ENCODE results near the gene SRP68. TPM values are rescaled to one million over a fixed set of nuclear protein-coding genes. Genes with fewer than 3 reads are reported as not detected.
A peak's percentile ranks its signal among the peaks of the same experiment; 100 is the strongest.

The SRP68 gene
- total RNA-seq, 1 donor from 2014 or later = 80.5 TPM

DNA sequence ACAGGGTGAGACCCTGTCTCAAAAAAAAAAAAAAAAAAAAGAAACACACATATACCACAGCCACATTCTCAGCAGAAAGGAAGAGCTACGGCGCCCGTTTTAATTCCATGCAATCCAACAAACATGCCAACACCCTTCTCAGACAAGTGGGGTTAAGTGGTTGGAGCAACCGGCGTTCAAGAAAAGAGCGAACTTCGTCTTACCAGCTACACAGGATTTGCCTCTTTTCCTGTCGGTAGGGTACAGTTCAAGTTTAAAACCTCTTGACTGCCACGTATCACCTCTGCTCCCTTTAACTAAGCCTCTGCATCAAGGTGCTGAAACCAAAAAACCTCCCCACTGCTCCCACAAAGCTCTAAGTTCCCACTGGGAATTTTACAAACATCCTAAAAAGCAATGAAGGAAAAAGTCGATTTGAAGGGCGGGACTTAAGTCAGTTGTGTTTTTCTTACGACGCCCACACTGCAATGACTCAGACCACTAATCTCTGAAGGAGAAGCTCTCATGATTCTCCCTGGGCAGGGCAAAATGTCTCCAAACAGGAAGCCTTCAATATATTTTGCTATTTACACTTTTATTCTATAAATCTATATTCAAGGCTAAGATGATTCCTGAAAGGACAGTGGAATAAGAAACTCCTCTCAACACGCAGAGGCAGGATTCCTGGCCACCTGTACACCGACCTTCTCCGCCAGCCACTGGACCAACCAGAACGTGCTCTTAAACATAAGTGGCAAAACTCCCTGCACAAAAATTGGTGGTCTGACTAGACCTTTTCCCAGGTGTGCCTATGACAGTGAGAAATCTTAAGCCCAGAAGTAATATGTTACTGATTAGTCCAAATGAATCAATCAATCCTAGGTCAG lies 18.8 kb downstream of the SRP68 start:
- peaks cover 10% of the 10 kb centered on the region for H3K4me1 Mint-ChIP-seq
- peaks cover 40% of the 10 kb centered on the region for H3K36me3 Mint-ChIP-seq
- H3K4me3 Mint-ChIP-seq = no peak overlapping the region

GRCh38 chr17:76051561-76051960 lies 20.8 kb downstream of the SRP68 start:
- peaks cover 10% of the 10 kb centered on the region for H3K4me1 Mint-ChIP-seq
- H3K9me3 Mint-ChIP-seq = no peaks in the 10 kb centered on the region
- peak overlapping the region; percentile 88 for H3K27ac Mint-ChIP-seq
- no peak for DNase-seq (ENCODE audit: low spot score in 2 of 2, unreplicated experiment in 2 of 2)
- TF ChIP-seq, protein P1, sequence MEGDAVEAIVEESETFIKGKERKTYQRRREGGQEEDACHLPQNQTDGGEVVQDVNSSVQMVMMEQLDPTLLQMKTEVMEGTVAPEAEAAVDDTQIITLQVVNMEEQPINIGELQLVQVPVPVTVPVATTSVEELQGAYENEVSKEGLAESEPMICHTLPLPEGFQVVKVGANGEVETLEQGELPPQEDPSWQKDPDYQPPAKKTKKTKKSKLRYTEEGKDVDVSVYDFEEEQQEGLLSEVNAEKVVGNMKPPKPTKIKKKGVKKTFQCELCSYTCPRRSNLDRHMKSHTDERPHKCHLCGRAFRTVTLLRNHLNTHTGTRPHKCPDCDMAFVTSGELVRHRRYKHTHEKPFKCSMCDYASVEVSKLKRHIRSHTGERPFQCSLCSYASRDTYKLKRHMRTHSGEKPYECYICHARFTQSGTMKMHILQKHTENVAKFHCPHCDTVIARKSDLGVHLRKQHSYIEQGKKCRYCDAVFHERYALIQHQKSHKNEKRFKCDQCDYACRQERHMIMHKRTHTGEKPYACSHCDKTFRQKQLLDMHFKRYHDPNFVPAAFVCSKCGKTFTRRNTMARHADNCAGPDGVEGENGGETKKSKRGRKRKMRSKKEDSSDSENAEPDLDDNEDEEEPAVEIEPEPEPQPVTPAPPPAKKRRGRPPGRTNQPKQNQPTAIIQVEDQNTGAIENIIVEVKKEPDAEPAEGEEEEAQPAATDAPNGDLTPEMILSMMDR (IDR thresholded peaks at IDR 0.05; ENCODE audit: unreplicated experiment) = no peak
- H3K4me3 Mint-ChIP-seq = no peak overlapping the region
- H3K36me3 Mint-ChIP-seq = peaks cover 40% of the 10 kb centered on the region
- no peaks in the 10 kb centered on the region for H3K27me3 Mint-ChIP-seq (ENCODE audit: low read depth)

More for the DNA sequence above, 18.8 kb downstream of the SRP68 start:
- DNase-seq (ENCODE audit: low spot score in 2 of 2, unreplicated experiment in 2 of 2) = no peak
- H3K27me3 Mint-ChIP-seq (ENCODE audit: low read depth) = no peaks in the 10 kb centered on the region
- TF ChIP-seq, protein P1 (IDR thresholded peaks at IDR 0.05; ENCODE audit: unreplicated experiment) = no peak
- no peaks in the 10 kb centered on the region for H3K9me3 Mint-ChIP-seq
- peak overlapping the region; percentile 69 for H3K27ac Mint-ChIP-seq

DNA sequence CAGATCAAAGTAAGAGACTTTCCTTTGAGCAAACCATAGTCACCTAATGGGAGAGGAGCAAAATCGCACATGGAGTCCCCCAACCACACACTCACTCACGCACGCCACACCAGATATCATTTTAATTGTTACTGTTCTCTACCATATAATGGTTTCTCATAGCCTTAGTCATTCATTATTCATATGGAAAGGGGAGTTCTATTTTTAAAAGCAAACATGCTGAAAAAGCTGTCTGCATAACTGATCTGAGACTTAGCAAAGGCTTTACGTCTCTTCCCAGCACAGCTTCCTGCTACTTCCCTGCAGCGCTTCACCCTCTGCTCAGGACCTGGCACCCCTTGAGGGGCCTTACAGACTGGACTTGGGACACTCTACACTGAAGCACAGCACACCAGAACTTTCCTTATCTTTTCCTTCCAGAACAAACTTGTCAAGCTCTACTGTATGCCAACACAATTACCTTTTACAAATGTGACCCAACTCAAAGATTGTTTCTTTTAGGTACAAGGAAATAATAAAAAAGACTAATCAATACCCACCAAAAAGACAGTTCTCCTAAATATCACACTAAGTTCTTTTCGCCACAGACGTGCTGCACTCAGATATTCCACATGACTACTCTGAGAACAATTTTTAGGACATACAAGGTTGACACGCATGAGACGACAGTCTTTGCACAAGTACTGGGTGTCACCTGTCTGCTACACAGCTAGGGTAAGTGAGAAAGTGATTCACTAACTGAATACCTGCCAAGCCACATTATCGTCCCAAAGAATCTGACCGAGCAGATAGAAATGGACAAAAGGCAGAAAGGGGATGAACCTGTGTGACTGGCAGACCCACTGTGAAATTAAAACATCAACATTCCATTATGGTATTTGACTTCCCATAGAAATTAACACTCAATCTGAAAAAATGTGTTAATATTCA lies 21.5 kb downstream of the SRP68 start:
- DNase-seq (ENCODE audit: low spot score in 2 of 2, unreplicated experiment in 2 of 2) = no peak
- H3K27me3 Mint-ChIP-seq (ENCODE audit: low read depth) = no peaks in the 10 kb centered on the region
- H3K4me1 Mint-ChIP-seq = peaks cover 10% of the 10 kb centered on the region
- H3K27ac Mint-ChIP-seq = no peak overlapping the region
- TF ChIP-seq, protein P1 (IDR thresholded peaks at IDR 0.05; ENCODE audit: unreplicated experiment) = no peak
- H3K36me3 Mint-ChIP-seq = peaks cover 39% of the 10 kb centered on the region
- no peaks in the 10 kb centered on the region for H3K9me3 Mint-ChIP-seq
- no peak overlapping the region for H3K4me3 Mint-ChIP-seq

GRCh38 chr17:76049836-76050537 lies 22.3 kb downstream of the SRP68 start:
- TF ChIP-seq, protein P1 (IDR thresholded peaks at IDR 0.05; ENCODE audit: unreplicated experiment) = no peak
- Mint-ChIP-seq H3K36me3 (peaks cover 47% of the 10 kb centered on the region), H3K9me3 (no peaks in the 10 kb centered on the region), H3K27ac (no peak overlapping the region), H3K4me1 (peaks cover 10% of the 10 kb centered on the region), H3K27me3 (ENCODE audit: low read depth) (no peaks in the 10 kb centered on the region), H3K4me3 (no peak overlapping the region)
- no peak for DNase-seq (ENCODE audit: low spot score in 2 of 2, unreplicated experiment in 2 of 2)

DNA sequence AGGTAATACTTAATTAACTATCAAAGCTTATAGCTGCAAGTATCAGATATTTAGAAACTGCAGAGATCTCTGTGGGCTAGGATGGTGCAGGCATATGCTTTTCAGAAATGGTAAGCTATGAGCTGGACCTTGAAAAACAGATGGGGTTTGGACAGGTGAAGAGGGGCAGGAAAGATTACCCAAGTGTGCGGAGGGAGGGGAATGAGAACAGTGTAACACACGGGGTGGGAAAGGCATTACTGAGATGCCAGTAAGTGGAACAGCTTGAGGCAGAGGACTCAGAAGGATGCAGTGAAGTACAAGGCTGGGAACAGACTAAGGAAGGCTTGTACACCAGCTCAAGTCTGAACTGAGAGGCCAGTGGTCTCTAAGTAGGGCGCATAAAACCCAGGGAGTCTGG lies 23.1 kb downstream of the SRP68 start:
- H3K4me1 Mint-ChIP-seq = peaks cover 10% of the 10 kb centered on the region
- no peak for DNase-seq (ENCODE audit: low spot score in 2 of 2, unreplicated experiment in 2 of 2)
- H3K27ac Mint-ChIP-seq = no peak overlapping the region
- H3K36me3 Mint-ChIP-seq = peaks cover 51% of the 10 kb centered on the region
- no peaks in the 10 kb centered on the region for H3K9me3 Mint-ChIP-seq
- TF ChIP-seq, protein P1 (IDR thresholded peaks at IDR 0.05; ENCODE audit: unreplicated experiment) = no peak
- H3K27me3 Mint-ChIP-seq (ENCODE audit: low read depth) = no peaks in the 10 kb centered on the region
- no peak overlapping the region for H3K4me3 Mint-ChIP-seq
